ENCODE data around the gene SPON1. TPM values are rescaled to one million over a fixed set of nuclear protein-coding genes. Genes with fewer than 3 reads are reported as not detected.

The SPON1 gene
- total RNA-seq, 2 experiments from 2014 or later, result 2.1 to 2.2 TPM

DNA sequence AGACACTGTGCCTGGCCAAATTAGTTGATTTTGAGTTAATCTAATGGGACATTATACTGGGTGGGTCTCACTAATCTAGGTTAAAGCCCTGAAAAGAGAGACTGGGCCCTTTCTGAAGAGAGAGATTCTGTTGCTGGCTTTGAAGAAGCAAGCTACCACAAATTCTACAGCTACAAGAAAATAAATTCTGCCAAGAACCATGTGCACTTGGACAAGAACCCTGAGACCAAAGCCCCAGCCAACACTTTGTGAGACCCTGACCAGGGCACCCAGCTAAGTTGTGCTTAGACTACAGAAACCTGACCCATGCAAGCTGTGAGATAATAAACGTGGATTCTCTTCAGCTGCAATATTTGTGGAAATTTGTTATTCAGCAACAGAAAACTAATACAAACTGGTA is 20.1 kb upstream of the SPON1 start:
- TF ChIP-seq, protein P1, sequence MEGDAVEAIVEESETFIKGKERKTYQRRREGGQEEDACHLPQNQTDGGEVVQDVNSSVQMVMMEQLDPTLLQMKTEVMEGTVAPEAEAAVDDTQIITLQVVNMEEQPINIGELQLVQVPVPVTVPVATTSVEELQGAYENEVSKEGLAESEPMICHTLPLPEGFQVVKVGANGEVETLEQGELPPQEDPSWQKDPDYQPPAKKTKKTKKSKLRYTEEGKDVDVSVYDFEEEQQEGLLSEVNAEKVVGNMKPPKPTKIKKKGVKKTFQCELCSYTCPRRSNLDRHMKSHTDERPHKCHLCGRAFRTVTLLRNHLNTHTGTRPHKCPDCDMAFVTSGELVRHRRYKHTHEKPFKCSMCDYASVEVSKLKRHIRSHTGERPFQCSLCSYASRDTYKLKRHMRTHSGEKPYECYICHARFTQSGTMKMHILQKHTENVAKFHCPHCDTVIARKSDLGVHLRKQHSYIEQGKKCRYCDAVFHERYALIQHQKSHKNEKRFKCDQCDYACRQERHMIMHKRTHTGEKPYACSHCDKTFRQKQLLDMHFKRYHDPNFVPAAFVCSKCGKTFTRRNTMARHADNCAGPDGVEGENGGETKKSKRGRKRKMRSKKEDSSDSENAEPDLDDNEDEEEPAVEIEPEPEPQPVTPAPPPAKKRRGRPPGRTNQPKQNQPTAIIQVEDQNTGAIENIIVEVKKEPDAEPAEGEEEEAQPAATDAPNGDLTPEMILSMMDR (IDR thresholded peaks at IDR 0.05), result no peak
- peaks cover 69% of the 10 kb centered on the region for H3K4me1 Mint-ChIP-seq (ENCODE audit: low read depth)
- peaks cover 56% of the 10 kb centered on the region for H3K4me1 ChIP-seq (ENCODE audit: insufficient read depth, low read length)

DNA sequence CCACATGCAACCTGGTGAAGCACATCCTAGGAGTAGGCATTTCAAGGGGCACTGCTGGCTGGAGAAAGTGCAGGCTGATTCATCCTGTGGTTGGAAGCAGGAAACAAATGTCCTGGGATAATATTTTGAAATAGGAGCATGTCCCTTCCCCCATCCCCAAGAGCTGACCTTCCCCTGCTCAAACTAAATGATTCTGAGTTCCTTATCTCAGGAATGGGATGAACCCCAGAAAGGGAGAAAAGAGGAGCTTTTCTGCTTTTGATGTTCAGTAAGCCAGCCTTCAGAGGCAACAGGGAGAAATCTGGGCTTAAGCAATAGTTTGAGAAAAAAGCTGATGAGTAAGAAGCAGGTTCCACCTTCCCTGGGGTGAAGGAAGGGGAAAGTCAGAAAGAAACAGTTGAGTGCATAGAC is 19.5 kb upstream of the SPON1 start:
- ATAC-seq (ENCODE audit: poor library complexity), result no peak
- Histone ChIP-seq H3K4me3 (ENCODE audit: low read length) (no peak overlapping the region), H3K9me3 (ENCODE audit: control insufficient read depth in 1 of 2, insufficient read depth in 1 of 2, low read length in 2 of 2) (peaks cover 0 to 9% of the 10 kb centered on the region in 2 experiments), H3K27ac (ENCODE audit: low read depth in 1 of 2, low read length in 2 of 2) (no peak overlapping the region), H3K36me3 (ENCODE audit: insufficient read depth, low read length) (no peaks in the 10 kb centered on the region), H3K4me1 (ENCODE audit: insufficient read depth, low read length) (peaks cover 56% of the 10 kb centered on the region), H3K27me3 (ENCODE audit: control insufficient read depth in 1 of 2, insufficient read depth in 2 of 2, low read length in 2 of 2) (no peaks in the 10 kb centered on the region)
- H3K36me3 Mint-ChIP-seq (ENCODE audit: low read depth), result peaks cover 9% of the 10 kb centered on the region
- no peak overlapping the region for H3K27ac Mint-ChIP-seq
- H3K4me3 Mint-ChIP-seq, result no peak overlapping the region
- DNase-seq, result no peak
- ChIA-PET CTCF (interaction anchor here (0.6 to 1.0 kb wide), 2 partner anchors 170 to 204 kb away, joined by 3 read pairs; no protein-coding TSS in a partner anchor), POLR2A (interaction anchor here (0.5 to 5.2 kb wide), 4 partner anchors 18 to 961 kb away, joined by 4 to 49 read pairs (median 6); no protein-coding TSS in a partner anchor)
- H3K27me3 Mint-ChIP-seq, result no peaks in the 10 kb centered on the region
- peaks cover 71% of the 10 kb centered on the region for H3K4me1 Mint-ChIP-seq (ENCODE audit: low read depth)
- intact Hi-C loops (cut with DNase I, micrococcal nuclease), result loop anchor here in 1 of 2 experiments (5.0 kb wide), 1 partner anchor 171 kb away; no protein-coding TSS in a partner anchor
- H3K9me3 Mint-ChIP-seq, result peaks cover 2% of the 10 kb centered on the region
- TF ChIP-seq, protein P1 (IDR thresholded peaks at IDR 0.05), result no peak

More for the DNA sequence above, 20.1 kb upstream of the SPON1 start:
- no peak overlapping the region for H3K27ac ChIP-seq (ENCODE audit: low read depth in 1 of 2, low read length in 2 of 2)
- DNase-seq (no peak), ATAC-seq (ENCODE audit: poor library complexity) (no peak)
- H3K4me3 ChIP-seq (ENCODE audit: low read length), result no peak overlapping the region
- ChIA-PET CTCF (no interaction called here), POLR2A (interaction anchor here (0.5 to 5.2 kb wide), 5 partner anchors 18 to 962 kb away, joined by 3 to 49 read pairs (median 4); no protein-coding TSS in a partner anchor)
- peaks cover 0 to 9% of the 10 kb centered on the region in 2 experiments for H3K9me3 ChIP-seq (ENCODE audit: control insufficient read depth in 1 of 2, insufficient read depth in 1 of 2, low read length in 2 of 2)
- Mint-ChIP-seq H3K4me3 (no peak overlapping the region), H3K36me3 (ENCODE audit: low read depth) (peaks cover 13% of the 10 kb centered on the region), H3K27me3 (no peaks in the 10 kb centered on the region), H3K27ac (no peak overlapping the region), H3K9me3 (peaks cover 2% of the 10 kb centered on the region)
- intact Hi-C loops (cut with DNase I, micrococcal nuclease), result loop anchor here in 1 of 2 experiments (5.0 kb wide), 1 partner anchor 170 kb away; no protein-coding TSS in a partner anchor
- H3K27me3 ChIP-seq (ENCODE audit: control insufficient read depth in 1 of 2, insufficient read depth in 2 of 2, low read length in 2 of 2), result no peaks in the 10 kb centered on the region
- H3K36me3 ChIP-seq (ENCODE audit: insufficient read depth, low read length), result no peaks in the 10 kb centered on the region

DNA sequence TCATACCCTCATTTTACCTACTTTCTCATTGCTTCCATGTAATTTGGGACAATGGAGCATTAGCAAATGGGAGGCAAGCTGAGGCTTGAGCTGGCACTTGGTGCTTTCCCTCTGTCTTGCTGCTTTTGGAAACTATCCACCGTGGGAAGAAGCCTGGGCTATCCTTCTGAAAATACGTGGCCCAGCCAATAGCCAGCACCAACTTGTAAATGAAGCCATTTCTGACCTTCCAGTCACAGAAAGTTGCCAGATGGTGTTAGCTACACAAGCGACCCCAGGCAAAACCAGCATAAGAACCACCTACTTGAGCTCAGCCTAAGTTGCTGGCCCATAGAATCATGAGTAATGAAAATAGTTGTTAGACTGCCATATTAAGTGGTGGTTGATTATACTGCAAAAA is 18.5 kb upstream of the SPON1 start:
- H3K36me3 Mint-ChIP-seq (ENCODE audit: low read depth), result no peaks in the 10 kb centered on the region
- Histone ChIP-seq H3K4me3 (ENCODE audit: low read length) (no peak overlapping the region), H3K36me3 (ENCODE audit: insufficient read depth, low read length) (no peaks in the 10 kb centered on the region), H3K27me3 (ENCODE audit: control insufficient read depth in 1 of 2, insufficient read depth in 2 of 2, low read length in 2 of 2) (no peaks in the 10 kb centered on the region), H3K4me1 (ENCODE audit: insufficient read depth, low read length) (peaks cover 45% of the 10 kb centered on the region), H3K9me3 (ENCODE audit: control insufficient read depth in 1 of 2, insufficient read depth in 1 of 2, low read length in 2 of 2) (peaks cover 0 to 2% of the 10 kb centered on the region in 2 experiments), H3K27ac (ENCODE audit: low read depth in 1 of 2, low read length in 2 of 2) (no peak overlapping the region)
- DNase-seq (no peak), ATAC-seq (ENCODE audit: poor library complexity) (no peak)
- H3K4me1 Mint-ChIP-seq (ENCODE audit: low read depth), result peaks cover 63% of the 10 kb centered on the region
- ChIA-PET CTCF (no interaction called here), POLR2A (interaction anchor here (1.0 to 2.0 kb wide), 2 partner anchors 19 to 75 kb away, joined by 4 to 8 read pairs; partner anchors contain the start of gene SPON1)
- TF ChIP-seq, protein P1 (IDR thresholded peaks at IDR 0.05), result no peak
- intact Hi-C loops (cut with DNase I, micrococcal nuclease), result loop anchor here in 1 of 2 experiments (5.0 kb wide), 1 partner anchor 172 kb away; no protein-coding TSS in a partner anchor
- H3K27ac Mint-ChIP-seq, result no peak overlapping the region
- no peaks in the 10 kb centered on the region for H3K27me3 Mint-ChIP-seq
- H3K4me3 Mint-ChIP-seq, result no peak overlapping the region
- no peaks in the 10 kb centered on the region for H3K9me3 Mint-ChIP-seq
